Activated CD4-positive, CD25-positive, alpha-beta regulatory T cell treated with anti-CD3 and anti-CD28 coated beads, Interleukin-2, amount 50 U/mL, for 24 hours (primary cell): ENCODE results near the gene SAMD13.

Experiments
- ATAC-seq, 2 donors: fragments of 150-1000 bp; cut with Tn5 transposase; one replicate each; pipeline ENCODE4 v1.10.0; 2021; ENCODE audit warnings: mild to moderate bottlenecking in 1 of 2, moderate library complexity in 1 of 2

SAMD13 gene

GRCh38 chr1:84374991-84375696 lies 73.6 kb downstream of the SAMD13 start:
- no peak for ATAC-seq

- no peak for ATAC-seq
These were observed 74.7 kb downstream of the SAMD13 start for GRCh38 chr1:84376000-84376910.

- ATAC-seq, result no peak
These were observed 76.1 kb downstream of the SAMD13 start for GRCh38 chr1:84377480-84378095.

- ATAC-seq, result no peak
These were observed 77.8 kb downstream of the SAMD13 start for GRCh38 chr1:84379138-84379916.

- no peak for ATAC-seq
These were observed 78.3 kb downstream of the SAMD13 start for GRCh38 chr1:84379917-84380180.

- ATAC-seq, result no peak
These were observed 80.6 kb downstream of the SAMD13 start for GRCh38 chr1:84382127-84382526.

GRCh38 chr1:84385347-84385746 lies 83.8 kb downstream of the SAMD13 start:
- no peak for ATAC-seq

- ATAC-seq, result no peak
These were observed 85.4 kb downstream of the SAMD13 start for GRCh38 chr1:84386716-84387479.

- no peak for ATAC-seq
These were observed 86.1 kb downstream of the SAMD13 start for GRCh38 chr1:84387480-84388163.

- ATAC-seq, result no peak
These were observed 88.7 kb downstream of the SAMD13 start for GRCh38 chr1:84390226-84390625.

- ATAC-seq, result no peak
These were observed 97.0 kb downstream of the SAMD13 start, which contains the start of gene DNASE2B for GRCh38 chr1:84398175-84399155. Gene DNASE2B, plus strand, starts transcription at chr1:84398484. Its CDS starts 81 bp downstream, at chr1:84398565.
